ENCODE data around the gene SOX1. TPM values are rescaled to one million over a fixed set of nuclear protein-coding genes. Genes with fewer than 3 reads are reported as not detected.
A peak's percentile ranks its signal among the peaks of the same experiment; 100 is the strongest.

The SOX1 gene
- total RNA-seq, 3 donors from 2014 or later (not counting 1 experiment from before 2014, with no cell fraction given): not detected

GRCh38 chr13:112073245-112074138 is 6.5 kb downstream of the SOX1 start:
- intact Hi-C loops (cut with micrococcal nuclease): no loop called here
- 8% methylated on average over 77 of the region's 77 CpGs for WGBS (ENCODE audit: insufficient coverage)
- H3K9me3 Mint-ChIP-seq: peaks cover 0 to 2% of the 10 kb centered on the region in 2 donors
- peak overlapping the region in 1 of 2 donors; percentile 45 for H3K27ac Mint-ChIP-seq
- Histone ChIP-seq H3K4me1 (ENCODE audit: control insufficient read depth, insufficient read depth, low read length) (no peaks in the 10 kb centered on the region), H3K9me3 (ENCODE audit: control insufficient read depth, insufficient read depth, low read length) (peaks cover 12% of the 10 kb centered on the region), H3K4me3 (ENCODE audit: low read length) (no peak overlapping the region), H3K27me3 (ENCODE audit: control insufficient read depth, insufficient read depth, low read length) (peaks cover 47% of the 10 kb centered on the region), H3K27ac (ENCODE audit: low read length) (no peak overlapping the region), H3K36me3 (ENCODE audit: control insufficient read depth, insufficient read depth, low read length) (no peaks in the 10 kb centered on the region)
- H3K36me3 Mint-ChIP-seq: peaks cover 18% of the 10 kb centered on the region
- no peak for DNase-seq
- ATAC-seq: no peak
- peaks cover 57 to 67% of the 10 kb centered on the region in 2 donors for H3K27me3 Mint-ChIP-seq (ENCODE audit: low read depth in 2 of 2)
- TF ChIP-seq CTCF (IDR thresholded peaks at IDR 0.05): no peak
- no peak overlapping the region for H3K4me3 Mint-ChIP-seq
- H3K4me1 Mint-ChIP-seq: no peaks in the 10 kb centered on the region

GRCh38 chr13:112074139-112074865 is 7.4 kb downstream of the SOX1 start:
- H3K36me3 ChIP-seq (ENCODE audit: control insufficient read depth, insufficient read depth, low read length): no peaks in the 10 kb centered on the region
- peaks cover 12% of the 10 kb centered on the region for H3K9me3 ChIP-seq (ENCODE audit: control insufficient read depth, insufficient read depth, low read length)
- peaks cover 43% of the 10 kb centered on the region for H3K27me3 ChIP-seq (ENCODE audit: control insufficient read depth, insufficient read depth, low read length)
- intact Hi-C loops (cut with micrococcal nuclease): no loop called here
- Mint-ChIP-seq H3K36me3 (peaks cover 13% of the 10 kb centered on the region), H3K9me3 (peaks cover 0 to 2% of the 10 kb centered on the region in 2 donors), H3K4me3 (no peak overlapping the region), H3K4me1 (no peaks in the 10 kb centered on the region), H3K27ac (peak overlapping the region in 1 of 2 donors; percentile 45), H3K27me3 (ENCODE audit: low read depth in 2 of 2) (peaks cover 52 to 61% of the 10 kb centered on the region in 2 donors)
- no peaks in the 10 kb centered on the region for H3K4me1 ChIP-seq (ENCODE audit: control insufficient read depth, insufficient read depth, low read length)
- ATAC-seq (no peak), DNase-seq (no peak)
- WGBS (ENCODE audit: insufficient coverage): 9% methylated on average over 15 of the region's 17 CpGs
- H3K4me3 ChIP-seq (ENCODE audit: low read length): no peak overlapping the region
- TF ChIP-seq CTCF (IDR thresholded peaks at IDR 0.05): no peak
- H3K27ac ChIP-seq (ENCODE audit: low read length): no peak overlapping the region

- Mint-ChIP-seq H3K36me3 (no peaks in the 10 kb centered on the region), H3K27ac (no peak overlapping the region), H3K9me3 (no peaks in the 10 kb centered on the region), H3K4me3 (no peak overlapping the region), H3K4me1 (no peaks in the 10 kb centered on the region), H3K27me3 (ENCODE audit: low read depth in 2 of 2) (peaks cover 34 to 43% of the 10 kb centered on the region in 2 donors)
- Histone ChIP-seq H3K9me3 (ENCODE audit: control insufficient read depth, insufficient read depth, low read length) (no peaks in the 10 kb centered on the region), H3K27me3 (ENCODE audit: control insufficient read depth, insufficient read depth, low read length) (peaks cover 19% of the 10 kb centered on the region), H3K36me3 (ENCODE audit: control insufficient read depth, insufficient read depth, low read length) (no peaks in the 10 kb centered on the region), H3K4me3 (ENCODE audit: low read length) (no peak overlapping the region), H3K4me1 (ENCODE audit: control insufficient read depth, insufficient read depth, low read length) (no peaks in the 10 kb centered on the region), H3K27ac (ENCODE audit: low read length) (no peak overlapping the region)
- TF ChIP-seq CTCF (IDR thresholded peaks at IDR 0.05): no peak
- DNase-seq (no peak), ATAC-seq (no peak)
- intact Hi-C loops (cut with micrococcal nuclease): no loop called here
- 10% methylated on average over 3 of the region's 3 CpGs for WGBS (ENCODE audit: insufficient coverage)
These were observed 10.8 kb downstream of the SOX1 start for GRCh38 chr13:112077729-112078128.
